Measurements from ENCODE around the gene LGI4.

DNA sequence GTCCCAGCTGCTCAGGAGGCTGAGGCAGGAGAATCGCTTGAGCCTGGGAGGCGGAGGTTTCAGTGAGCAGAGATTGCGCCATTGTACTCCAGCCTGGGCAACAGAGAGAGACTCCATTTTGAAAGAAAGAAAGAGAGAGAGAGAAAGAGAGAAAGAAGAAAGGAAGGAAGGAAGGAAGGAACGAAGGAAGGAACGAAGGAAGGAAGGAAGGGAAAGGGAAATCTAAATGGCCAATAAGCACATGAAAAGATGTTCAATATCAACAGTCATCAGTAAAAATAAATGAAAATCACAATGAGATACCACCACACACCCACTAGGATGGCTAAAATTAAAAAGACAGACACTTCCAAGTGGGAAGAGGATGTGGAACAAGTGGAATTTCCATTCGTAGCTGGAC, 39.4 kb upstream of the LGI4 start:
- TF ChIP-seq, protein P1, sequence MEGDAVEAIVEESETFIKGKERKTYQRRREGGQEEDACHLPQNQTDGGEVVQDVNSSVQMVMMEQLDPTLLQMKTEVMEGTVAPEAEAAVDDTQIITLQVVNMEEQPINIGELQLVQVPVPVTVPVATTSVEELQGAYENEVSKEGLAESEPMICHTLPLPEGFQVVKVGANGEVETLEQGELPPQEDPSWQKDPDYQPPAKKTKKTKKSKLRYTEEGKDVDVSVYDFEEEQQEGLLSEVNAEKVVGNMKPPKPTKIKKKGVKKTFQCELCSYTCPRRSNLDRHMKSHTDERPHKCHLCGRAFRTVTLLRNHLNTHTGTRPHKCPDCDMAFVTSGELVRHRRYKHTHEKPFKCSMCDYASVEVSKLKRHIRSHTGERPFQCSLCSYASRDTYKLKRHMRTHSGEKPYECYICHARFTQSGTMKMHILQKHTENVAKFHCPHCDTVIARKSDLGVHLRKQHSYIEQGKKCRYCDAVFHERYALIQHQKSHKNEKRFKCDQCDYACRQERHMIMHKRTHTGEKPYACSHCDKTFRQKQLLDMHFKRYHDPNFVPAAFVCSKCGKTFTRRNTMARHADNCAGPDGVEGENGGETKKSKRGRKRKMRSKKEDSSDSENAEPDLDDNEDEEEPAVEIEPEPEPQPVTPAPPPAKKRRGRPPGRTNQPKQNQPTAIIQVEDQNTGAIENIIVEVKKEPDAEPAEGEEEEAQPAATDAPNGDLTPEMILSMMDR (IDR thresholded peaks at IDR 0.05) = no peak
- TF ChIP-seq POLR2A (IDR thresholded peaks at IDR 0.05) = no peak
